ENCODE results near the gene TSHR.

- TF ChIP-seq, protein P1, sequence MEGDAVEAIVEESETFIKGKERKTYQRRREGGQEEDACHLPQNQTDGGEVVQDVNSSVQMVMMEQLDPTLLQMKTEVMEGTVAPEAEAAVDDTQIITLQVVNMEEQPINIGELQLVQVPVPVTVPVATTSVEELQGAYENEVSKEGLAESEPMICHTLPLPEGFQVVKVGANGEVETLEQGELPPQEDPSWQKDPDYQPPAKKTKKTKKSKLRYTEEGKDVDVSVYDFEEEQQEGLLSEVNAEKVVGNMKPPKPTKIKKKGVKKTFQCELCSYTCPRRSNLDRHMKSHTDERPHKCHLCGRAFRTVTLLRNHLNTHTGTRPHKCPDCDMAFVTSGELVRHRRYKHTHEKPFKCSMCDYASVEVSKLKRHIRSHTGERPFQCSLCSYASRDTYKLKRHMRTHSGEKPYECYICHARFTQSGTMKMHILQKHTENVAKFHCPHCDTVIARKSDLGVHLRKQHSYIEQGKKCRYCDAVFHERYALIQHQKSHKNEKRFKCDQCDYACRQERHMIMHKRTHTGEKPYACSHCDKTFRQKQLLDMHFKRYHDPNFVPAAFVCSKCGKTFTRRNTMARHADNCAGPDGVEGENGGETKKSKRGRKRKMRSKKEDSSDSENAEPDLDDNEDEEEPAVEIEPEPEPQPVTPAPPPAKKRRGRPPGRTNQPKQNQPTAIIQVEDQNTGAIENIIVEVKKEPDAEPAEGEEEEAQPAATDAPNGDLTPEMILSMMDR (conservative IDR thresholded peaks at IDR 0.05; ENCODE audit: low read depth, low read length): no peak
- TF ChIP-seq SMC3 (IDR thresholded peaks at IDR 0.05; ENCODE audit: low read depth, low read length): no peak
- no peak for TF ChIP-seq POLR2A (IDR thresholded peaks at IDR 0.05; ENCODE audit: low read depth, low read length)
- TF ChIP-seq, protein P2, sequence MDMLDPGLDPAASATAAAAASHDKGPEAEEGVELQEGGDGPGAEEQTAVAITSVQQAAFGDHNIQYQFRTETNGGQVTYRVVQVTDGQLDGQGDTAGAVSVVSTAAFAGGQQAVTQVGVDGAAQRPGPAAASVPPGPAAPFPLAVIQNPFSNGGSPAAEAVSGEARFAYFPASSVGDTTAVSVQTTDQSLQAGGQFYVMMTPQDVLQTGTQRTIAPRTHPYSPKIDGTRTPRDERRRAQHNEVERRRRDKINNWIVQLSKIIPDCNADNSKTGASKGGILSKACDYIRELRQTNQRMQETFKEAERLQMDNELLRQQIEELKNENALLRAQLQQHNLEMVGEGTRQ (IDR thresholded peaks at IDR 0.05; ENCODE audit: low read depth, low read length): no peak
Observed at GRCh38 chr14:80942191-80942600, 13.2 kb upstream of the TSHR start.
